NK-92 (cell line): ENCODE results near the gene CALHM3.
"Not testable (repeated sequence)": the region's sequence is repeated elsewhere in the genome, so short reads cannot be mapped to it uniquely, and the experiment has no call there.

Source experiments
- DNase-seq: peaks from one replicate; lab custom pipeline; 2025; ENCODE audit not compliant: unreplicated experiment; lab: John Stamatoyannopoulos, UW

Gene CALHM3

DNA sequence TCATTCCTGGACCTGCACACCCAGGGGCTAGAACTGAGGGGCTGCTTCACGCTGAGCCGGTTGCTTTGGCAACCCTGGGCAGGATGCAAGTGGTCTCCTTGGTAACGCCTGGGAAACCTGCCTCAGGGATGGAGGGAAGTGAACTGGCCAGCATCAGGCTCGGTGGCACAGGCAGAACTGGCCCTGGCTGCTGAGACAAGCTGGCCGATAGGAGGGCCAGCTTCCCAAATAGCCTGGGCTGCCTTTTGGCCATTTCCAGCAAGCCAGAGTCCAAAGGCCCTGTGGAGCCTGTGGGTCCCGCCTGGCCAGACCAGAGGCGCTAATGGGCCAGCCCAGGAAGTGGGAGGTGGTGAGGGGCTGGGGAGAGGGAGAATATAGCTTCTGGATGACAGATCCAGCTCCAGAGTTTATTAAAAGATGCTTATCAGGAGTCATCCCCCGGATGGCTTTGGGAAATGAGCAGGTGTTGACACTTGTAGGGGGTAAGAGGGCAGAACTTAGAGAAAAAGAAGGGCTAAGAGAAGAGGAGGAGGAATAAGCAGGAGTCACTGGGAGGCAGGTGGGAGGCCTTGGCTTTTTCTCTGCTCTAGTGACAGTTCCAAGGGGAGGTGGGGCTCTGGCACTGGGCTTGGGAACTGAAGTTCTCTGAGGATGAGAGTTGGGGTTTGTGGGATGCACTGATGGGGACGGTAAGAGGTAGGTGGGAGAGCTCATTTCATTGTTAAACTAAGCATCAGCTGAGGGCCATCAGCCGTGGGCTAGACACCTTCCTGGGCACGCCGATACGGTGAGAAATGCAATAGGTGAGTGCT lies 24.0 kb upstream of the CALHM3 start:
- DNase-seq = no peak

GRCh38 chr10:103501186-103501585 lies 22.1 kb upstream of the CALHM3 start:
- DNase-seq = no peak

DNA sequence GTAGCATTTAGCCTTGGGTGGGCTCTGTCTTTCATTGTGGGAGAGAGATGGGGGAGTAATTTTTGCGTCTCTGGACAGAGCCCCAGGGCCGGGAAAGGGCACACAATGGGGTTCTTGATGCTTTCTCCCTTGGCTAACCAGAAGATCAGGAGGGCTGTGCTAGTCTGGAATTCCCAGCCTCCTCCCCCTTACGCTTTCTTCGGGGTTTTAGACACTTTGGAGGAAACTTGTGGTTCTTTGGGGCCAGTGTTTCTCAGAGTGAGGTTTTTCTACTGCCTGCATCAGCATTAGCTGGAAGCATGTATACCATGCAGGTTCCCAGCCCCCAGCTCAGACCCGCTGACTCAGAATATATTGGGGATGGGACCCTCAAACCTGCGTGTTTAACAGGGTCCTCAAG lies 21.4 kb upstream of the CALHM3 start:
- no peak for DNase-seq

DNA sequence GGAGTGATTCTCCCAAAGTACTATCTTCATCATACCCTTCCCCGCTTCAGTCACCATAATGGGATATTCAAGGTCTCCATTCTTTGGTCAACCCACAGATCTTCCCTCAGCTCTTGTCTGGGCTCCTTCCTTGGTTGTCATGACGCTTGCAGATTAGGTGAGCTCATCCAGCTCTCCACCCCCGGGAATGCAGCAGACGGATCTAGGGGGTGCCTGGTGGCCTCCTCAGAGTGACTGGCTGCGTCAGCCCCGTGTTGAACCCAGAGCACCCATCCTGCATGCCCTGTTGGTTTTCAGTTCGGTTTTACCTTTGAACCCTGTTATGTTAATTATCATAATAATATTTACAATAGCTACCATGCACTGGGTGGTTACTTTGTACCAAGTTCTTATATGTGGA lies 20.8 kb upstream of the CALHM3 start:
- DNase-seq = no peak

DNA sequence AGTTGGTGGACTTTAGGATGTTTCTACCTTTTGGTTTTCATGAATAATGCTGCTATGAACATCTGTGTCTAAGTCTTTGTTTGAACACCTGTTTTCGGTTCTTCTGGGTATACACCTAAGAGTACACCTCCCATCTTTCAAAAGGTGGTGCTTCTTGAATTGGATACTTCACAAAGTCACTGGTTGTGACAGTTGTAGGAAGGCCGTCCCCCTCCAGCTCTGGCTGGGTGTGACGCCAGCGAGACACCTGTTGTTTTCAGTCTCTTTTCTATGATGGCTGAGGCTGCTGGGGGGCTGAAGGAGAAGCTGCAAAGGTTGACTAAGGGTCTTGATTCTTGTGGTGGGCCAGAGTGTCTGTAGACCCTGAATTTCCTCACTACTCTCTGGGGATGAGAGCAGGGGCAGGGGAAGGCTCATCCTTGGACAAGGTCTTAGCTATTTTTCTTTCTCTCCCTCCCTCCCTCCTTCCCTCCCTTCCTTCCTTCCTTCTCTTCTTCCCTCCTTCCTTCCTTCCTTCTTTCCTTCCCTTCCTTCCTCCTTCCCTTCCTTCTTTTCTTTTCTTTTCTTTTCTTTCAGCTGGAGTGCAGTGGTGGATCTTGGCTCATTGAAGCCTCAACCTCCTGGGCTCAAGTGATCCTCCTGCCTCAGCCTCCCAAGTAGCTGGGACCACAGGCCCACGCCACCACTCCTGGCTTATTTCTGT lies 20.0 kb upstream of the CALHM3 start:
- DNase-seq = no peak

- no peak for DNase-seq
These were observed 18.3 kb upstream of the CALHM3 start for GRCh38 chr10:103497161-103497915.

DNA sequence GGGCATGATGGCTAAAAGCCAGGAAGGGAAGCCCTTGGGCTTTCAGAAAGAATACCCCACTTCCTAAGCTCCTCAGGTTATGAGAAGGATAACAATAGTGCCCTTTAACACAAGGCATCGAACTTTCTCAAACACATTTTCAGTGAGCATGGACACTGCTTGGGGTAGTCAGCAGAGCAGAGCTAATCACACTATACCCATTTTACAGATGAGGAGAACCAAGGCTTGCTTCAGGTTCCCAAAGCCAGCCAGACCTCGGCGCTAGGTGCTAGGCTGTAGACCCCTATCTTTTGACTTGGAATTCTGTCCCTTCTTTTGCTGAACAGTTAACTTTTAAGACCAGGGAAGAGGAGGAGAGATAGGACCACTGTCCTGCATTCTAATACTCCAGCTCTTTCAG lies 16.3 kb upstream of the CALHM3 start:
- no peak for DNase-seq

GRCh38 chr10:103493916-103494877 lies 15.2 kb upstream of the CALHM3 start:
- DNase-seq = no peak

GRCh38 chr10:103493362-103493915 lies 14.4 kb upstream of the CALHM3 start, which contains the start of gene NEURL1:
Gene NEURL1, plus strand, starts transcription at chr10:103493705. Its CDS starts 683 bp downstream, at chr10:103494388.
- no peak for DNase-seq

GRCh38 chr10:103492655-103493261 lies 13.7 kb upstream of the CALHM3 start:
- no peak for DNase-seq

GRCh38 chr10:103491729-103492364 lies 12.8 kb upstream of the CALHM3 start:
- DNase-seq = no peak

DNA sequence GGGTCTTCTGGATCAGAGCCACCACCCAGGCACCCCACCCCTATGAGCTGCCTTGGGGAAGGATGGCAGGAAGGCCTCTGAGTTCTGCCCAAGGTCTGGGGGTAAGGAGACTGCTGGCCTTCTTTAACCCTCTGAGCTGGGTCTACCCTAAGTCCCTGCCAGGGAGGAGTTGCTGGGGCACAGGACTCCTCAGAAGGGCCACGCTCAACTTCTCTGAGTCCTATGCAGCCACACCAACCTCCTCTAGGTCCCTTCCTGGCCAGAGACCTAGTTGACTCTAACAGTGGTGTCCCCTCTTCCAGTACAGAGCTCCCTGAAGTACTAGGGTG lies 11.9 kb upstream of the CALHM3 start:
- DNase-seq = no peak

GRCh38 chr10:103487410-103487708 lies 8.3 kb upstream of the CALHM3 start:
- DNase-seq = no peak

DNA sequence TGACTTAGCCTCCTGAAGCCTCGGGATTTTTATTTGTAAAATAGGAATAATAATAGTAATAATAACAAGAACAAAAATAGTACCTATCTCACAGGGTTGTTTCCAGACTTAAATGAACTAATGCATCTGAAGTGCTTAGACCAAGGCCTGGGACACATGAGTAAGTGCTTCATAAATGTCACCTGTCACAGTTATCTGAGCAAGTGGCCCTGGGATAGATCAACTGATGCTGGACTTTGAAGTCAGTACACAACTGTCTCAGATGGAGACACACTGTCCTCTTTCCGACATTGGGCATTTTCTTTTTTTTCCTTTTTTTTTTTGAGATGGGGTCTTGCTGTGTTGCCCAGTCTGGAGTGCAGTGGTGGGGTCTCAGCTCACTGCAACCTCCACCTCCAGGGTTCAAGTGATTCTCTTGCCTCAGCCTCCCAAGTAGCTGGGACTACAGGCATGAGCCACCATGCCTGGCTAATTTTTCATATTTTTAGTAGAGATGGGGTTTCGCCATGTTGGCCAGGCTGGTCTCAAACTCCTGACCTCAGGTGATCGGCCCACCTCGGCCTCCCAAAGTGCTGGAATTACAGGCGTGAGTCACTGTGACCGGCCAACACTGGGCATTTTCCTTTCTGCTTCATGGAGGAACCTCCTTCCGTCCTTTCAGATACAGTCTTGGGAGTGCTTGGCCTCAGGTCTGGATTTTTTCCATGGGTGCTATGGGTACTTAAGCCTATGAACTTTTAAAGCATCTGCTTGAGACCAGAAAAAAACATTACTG lies 7.8 kb upstream of the CALHM3 start:
- DNase-seq = not testable (repeated sequence)

- no peak for DNase-seq
These were observed 3.0 kb upstream of the CALHM3 start for GRCh38 chr10:103481974-103482531.

DNA sequence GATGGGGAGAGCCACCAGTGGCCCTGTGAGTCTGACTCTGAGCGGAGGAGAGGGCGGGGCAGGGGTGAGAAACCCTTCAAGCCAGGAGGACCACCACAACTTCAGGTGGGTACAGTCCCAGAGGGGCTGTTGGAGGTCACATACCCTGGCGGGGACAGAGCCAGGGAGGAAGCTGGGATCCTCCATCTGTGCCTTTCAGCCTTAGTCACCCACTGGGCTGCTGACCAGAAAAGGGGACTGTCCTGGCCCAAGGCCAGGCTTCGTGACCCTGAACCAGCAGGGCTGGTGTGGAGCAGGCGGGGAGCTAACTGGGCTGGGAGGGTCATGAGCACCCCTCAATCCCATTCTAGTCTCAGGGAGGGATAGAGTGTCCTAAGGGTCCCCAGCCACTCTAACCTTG lies 1.5 kb upstream of the CALHM3 start:
- DNase-seq = no peak

DNA sequence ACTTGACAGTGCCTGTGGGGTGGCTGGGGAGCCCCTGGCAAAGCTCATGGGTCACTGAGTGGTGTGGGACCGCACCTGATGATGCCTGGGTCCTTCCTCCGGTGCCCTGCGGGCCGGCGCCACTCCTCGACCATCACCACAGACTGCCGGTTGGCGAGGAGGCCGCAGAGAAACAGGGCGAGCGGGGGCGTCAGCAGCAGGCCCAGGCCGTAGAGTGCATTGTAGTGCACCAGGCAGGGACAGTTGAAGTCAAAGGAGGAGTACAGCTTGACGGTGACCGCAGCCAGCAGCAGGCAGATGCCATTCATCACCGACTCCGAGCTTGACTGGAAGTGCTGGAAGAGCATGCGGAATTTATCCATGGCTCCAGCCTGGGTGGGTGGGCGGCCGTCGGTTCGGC lies 369 bp downstream of the CALHM3 start:
- DNase-seq = no peak

DNA sequence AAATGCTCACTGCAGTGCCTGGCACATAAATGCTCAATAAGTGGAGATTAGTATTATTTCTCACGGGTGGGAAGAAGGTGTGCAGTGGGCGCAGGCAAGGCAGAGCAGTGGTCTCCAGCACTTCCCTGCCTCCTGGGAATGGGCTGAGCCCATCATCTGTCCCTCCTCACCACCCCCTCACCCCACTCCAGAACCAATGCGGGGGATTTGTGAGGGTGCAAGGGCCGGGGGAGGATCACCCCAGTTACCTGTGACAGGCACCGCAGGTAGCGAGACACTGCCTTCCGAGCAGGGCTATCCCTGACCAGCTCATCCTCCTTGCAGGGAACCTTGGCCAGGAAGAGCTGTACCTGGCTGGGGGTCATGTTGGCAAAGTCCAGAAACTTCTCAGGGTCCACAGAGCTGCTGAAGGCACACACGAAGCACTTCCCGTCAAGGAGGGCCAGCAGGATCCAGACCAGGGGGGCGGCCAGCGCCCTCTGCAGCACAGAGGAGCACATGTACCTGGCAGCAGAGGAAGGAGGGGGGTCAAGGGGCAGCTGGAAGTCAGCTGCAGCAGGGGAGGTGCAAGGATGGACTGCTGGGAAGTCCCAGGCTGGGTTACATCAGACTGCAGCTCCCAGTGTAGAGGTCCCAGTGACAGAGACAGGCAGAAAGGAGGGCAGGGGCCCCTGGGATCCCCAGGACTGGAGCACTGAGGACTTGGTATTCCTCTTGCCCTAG lies 2.8 kb downstream of the CALHM3 start:
- DNase-seq = no peak
